Inflammatory macrophage treated with lipopolysaccharide for 1 hour (primary cell): Measurements from ENCODE around the gene OSBPL2.

Source experiments
- DNase-seq, 2 donors: peaks; one replicate each; pipeline ENCODE4 v3.0.0-alpha.2; 2020 to 2022

The OSBPL2 gene

DNA sequence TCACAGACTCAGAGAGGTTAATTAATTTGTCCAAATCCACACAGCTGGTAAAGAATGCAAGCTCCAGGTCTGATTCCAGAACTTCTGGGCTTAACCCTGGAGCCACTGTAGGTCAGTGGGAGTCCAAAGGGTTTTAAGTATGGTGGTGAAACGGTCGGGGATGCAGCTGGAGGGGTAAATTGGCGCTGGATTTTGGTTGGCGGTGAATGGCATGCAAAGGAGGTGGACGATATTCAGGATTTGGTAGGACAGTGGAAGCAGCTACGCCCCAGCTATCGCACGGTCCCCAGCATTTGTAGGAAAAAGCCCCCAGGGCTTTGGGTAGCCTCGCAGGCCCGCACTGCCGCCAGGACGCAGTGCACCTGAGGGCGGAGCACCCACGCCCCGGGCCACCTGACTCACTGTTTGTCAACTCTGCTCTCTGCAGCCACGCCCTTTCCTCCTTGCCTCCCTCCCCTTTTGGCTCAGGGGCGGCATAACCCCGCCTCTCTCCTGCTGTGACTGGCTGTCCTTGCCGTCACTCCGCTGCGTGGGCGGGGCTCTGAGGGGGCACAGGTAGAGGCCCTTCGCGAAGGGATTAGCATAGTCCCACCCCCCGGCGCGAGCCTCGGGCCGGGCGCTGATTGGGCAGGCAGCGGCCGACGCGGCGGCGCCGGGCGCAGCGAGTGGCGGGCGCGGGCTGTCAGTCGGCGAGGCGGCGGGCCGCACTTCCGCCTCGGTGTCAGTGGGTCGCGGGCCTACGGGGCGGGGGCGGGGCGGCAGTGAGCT, at the start of gene OSBPL2:
Gene OSBPL2 (plus strand): TSS at position 721 of the 768 bp plus-strand sequence. CDS start 17,664 bp downstream, outside the sequence.
- peak; percentile 98 to 100 for DNase-seq

DNA sequence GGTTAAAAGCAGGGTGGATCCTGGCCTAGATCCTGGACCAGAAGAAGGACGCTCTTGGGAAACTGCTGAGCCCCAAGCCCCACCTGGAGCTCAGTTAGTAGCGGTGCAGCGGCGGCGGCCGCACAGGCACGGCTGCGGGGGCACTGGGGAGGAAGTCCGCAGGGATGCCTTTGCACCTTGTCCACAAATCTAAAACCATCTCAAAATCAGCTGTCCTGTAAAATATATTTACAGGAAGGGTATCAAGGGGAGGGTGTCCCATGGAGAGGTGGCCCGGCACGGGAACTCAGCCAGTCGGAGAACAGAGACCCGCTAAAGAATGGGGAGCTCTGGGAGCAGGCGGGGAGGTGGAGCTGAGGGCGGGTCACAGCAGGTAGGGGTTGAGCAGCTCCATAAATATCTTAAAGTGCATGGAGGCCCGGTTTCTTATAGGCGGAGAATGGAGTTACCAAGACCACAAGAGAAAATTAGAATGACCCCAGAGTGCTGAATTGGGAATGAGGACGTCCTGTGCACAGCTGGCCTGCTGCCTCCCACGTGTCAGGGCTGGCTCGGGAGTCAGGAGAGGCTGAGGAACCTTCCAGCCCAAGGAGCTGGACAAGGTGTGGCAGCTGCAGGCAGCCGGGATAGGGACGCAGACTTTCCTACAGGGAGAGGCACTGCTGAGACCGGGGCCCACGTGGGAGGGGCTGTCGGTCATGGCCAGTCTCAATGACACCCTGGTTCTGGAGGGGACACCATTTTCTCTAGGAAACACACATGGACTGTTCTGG, 47.5 kb upstream of the OSBPL2 start:
- no peak for DNase-seq

DNA sequence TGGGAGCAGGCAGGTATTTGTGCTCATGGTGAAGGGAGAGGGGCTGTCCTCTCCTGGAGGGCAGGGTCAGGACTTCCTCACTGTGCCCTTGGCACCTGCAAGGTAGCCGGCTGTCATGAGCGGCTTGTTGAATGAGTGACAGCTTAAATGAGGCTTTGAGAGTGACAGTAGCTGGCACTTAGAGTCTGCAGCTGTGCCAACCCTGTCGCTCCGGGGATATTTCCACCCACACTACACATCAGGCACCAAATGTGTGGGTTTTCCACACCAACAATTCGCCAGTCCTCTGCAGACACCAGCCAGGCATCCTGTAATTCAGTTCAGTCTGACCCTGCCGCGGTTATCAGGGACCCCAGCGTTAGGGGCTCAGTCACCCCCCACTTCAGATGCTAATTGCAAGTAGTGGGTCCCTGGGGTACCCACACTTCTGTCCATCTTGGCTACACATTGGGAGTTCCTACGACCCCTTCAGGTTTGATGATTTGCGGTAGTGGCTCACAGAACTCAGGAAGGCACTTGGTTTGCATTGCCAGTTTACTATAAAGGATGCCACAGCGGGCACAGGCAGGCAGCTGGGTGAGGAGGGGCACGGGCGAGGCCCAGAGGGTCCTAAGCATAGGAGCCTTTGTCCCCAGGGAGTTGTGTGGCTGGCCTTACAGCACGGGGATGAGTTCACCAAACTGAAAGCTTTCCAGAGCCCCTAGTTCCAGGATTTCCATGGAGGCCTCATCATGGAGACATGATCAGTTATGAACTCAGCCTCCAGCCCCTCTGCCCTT, 46.4 kb upstream of the OSBPL2 start:
- no peak for DNase-seq

DNA sequence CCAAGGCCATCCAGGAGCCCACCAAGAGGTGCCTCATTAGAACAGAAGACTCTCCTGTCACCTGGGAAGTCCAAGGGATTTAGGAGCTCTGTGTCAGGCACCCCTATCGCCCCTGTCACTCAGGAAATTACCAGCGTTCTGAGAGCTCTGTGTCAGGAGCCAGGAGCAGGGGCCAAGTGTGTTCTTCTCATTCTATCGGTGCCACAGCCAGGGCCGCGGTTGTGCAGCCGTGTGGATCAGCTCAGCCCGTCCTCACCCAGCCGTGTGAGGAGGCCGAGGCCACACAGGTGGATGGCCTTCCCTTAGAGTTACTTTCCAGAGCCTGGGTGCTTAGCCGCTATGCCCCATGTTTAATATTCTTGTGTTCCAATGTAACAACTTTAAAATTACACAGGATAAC, 45.7 kb upstream of the OSBPL2 start:
- no peak for DNase-seq

DNA sequence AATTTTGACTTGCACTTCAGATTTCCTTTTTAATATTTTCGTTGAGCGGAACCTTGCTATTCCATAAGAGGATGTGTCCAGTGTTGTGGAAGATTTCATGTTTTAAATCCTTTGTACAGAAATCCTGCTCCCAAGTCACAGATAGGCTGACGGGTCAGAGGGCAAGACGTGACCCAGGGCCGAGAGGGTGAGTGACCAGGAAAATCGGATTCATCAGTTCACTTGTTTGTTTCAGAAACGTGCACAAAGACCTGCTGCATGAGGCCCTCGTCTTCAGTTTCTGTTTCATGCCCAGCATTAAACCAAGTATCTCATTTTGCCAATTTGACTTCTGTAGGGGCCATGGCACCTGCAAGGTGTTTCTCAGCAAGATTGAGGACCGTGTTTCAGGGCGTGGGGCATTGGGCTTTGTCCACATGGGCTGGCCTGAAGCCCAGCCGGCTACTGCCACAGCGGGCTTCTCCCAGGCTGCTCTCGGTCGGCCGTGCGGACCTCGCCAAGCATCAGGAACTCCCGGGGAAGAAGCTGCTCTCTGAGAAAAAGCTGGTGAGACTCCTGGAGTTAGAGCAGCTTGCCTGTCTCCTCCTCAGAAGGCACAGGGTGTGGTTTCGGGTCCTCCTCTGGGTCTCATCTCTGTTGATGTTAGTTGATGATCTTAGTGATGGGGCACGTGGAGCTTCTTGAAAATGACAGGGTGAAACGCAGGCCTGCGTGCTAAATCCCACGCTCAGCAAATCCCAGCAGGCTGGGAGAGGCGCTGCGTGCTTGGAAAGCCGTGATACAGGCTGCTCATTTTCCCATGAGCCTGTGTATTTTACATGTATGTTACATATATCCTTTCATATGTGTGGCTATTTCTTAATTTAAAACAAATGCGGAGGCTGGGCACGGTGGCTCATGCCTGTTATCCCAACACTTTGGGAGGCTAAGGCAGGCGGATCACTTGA, 45.0 kb upstream of the OSBPL2 start:
- no peak for DNase-seq

DNA sequence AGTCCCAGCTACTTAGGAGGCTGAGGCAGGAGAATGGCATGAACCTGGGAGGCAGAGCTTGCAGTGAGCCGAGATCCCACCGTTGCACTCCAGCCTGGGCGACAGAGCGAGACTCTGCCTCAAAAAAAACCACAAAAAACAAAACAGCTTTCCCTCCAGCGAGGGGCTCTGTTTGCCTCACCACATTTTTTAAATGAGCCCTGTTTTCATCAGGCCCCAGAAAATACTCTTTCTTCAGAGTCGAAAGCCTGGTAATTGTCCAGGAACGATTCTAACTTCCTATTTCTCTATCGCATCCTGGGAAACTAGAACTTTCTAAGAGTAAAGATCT, 43.3 kb upstream of the OSBPL2 start:
- DNase-seq: no peak

DNA sequence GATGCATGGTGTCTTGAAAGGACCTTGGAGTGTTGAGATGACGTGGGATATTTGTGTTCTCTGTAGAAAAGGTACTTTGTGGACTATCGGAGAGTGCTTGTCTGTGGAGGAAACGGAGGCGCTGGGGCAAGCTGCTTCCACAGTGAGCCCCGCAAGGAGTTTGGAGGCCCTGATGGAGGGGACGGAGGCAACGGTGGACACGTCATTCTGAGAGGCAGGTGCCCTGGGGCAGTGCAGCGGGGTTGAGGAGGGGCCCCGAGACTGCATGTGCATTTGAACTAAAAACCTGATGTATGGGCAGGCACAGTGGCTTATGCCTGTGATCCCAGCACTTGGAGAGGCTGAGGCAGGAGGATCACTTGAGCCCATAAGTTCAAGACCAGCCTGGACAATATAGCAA, 42.6 kb upstream of the OSBPL2 start:
- no peak for DNase-seq

DNA sequence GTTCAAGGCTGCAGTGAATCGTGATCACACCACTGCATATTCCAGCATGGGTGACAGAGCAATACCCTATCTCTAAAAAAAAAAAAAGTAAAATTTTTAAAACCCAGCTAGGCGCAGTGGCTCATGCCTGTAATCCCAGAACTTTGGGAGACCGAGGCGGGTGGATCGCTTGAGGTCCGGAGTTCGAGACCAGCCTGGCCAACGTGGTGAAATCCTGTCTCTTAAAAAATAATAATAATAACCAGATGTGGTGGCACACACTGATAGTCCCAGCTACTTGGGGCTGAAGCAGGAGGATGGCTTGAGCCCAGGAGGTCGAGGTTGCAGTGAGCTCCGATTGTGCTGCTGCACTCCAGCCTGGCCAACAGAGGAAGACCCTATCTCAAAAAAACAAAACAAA, 42.0 kb upstream of the OSBPL2 start:
- DNase-seq: no peak

DNA sequence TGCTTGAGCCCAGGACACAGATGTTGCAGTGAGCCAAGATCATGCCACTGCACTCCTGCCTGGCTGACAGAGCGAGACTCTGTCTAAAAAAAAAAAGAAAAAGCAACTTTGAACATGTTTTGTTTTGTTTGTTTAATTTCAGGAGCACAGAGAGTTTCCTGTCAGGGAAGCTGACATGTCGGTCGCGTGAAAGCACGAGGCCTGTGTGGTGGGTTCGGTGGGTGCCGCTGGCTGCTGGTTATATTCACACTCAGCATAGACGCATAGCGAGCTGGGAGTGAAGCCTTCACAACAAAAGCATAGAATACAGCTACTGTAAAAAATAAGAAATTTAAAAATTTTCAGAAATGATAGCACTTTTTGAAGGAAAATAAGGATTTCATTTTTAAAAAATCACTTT, 41.0 kb upstream of the OSBPL2 start:
- no peak for DNase-seq

DNA sequence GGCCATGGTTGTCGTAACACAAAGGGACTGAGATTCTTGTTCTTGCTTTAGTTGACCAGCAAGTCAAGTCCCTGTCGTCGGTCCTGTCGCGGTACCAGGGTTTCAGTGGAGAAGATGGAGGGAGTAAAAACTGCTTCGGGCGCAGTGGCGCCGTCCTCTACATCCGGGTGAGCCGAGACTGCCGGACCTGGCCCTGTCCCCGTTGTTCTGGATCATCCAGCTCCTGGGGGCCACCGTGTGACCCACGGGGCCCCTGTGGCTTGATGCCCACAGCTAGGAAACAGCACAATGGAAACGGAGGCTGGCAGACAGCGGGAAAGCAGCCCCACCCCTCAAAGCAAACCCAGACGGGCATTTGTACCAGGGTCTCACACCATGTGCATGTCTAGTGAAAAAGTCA, 40.5 kb upstream of the OSBPL2 start:
- DNase-seq: no peak

DNA sequence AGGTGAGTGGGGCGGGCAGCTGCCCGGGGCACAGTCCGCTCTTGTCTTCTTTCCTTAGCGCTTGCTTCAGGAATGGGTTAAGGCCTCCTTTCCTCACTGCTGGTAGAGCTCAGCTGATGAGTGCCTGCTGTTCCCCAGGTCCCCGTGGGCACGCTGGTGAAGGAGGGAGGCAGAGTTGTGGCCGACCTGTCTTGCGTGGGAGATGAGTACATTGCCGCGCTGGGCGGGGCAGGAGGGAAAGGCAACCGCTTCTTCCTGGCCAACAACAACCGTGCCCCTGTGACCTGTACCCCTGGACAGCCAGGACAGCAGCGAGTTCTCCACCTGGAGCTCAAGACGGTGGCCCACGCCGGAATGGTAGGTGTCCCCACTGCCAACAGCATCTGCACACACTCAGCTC, 39.8 kb upstream of the OSBPL2 start:
- DNase-seq: no peak

DNA sequence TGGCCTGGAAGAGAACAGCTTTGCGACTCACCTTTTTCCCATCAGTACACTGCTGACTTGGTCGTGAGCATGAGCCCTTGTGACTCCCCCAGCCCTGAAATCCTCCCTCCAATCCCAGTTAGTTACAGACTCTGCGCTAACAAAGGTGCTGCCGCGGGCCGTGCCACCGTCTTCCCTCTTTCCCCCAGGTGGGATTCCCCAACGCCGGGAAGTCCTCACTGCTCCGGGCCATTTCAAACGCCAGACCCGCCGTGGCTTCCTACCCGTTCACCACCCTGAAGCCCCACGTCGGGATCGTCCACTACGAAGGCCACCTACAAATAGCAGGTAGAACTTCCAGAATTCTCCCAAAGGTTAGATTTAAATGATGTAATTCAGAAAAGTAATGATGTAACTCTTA, 39.4 kb upstream of the OSBPL2 start:
- no peak for DNase-seq

DNA sequence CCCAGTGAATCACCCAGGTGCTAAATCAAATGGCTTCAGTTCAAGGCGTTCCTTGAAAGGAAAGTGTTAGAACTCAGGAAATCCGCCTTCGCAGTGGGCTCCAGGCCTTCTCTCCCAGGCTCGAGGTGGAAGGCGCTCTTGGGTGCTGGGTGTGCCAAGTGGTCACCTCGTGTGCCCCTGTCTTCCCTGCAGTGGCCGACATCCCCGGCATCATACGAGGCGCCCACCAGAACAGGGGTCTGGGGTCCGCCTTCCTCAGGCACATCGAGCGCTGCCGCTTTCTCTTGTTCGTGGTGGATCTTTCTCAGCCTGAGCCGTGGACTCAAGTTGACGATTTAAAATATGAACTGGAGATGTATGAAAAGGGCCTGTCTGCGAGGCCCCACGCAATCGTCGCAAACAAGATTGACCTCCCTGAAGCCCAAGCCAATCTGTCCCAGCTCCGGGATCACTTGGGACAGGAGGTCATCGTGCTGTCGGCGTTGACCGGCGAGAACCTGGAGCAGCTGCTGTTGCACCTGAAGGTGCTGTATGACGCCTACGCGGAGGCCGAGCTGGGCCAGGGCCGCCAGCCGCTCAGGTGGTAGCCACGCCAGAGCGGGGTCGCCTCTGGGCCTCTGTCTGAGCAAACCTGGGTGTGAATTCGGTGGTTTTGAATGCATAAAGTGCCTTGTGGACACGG, 37.7 kb upstream of the OSBPL2 start:
- DNase-seq: no peak

DNA sequence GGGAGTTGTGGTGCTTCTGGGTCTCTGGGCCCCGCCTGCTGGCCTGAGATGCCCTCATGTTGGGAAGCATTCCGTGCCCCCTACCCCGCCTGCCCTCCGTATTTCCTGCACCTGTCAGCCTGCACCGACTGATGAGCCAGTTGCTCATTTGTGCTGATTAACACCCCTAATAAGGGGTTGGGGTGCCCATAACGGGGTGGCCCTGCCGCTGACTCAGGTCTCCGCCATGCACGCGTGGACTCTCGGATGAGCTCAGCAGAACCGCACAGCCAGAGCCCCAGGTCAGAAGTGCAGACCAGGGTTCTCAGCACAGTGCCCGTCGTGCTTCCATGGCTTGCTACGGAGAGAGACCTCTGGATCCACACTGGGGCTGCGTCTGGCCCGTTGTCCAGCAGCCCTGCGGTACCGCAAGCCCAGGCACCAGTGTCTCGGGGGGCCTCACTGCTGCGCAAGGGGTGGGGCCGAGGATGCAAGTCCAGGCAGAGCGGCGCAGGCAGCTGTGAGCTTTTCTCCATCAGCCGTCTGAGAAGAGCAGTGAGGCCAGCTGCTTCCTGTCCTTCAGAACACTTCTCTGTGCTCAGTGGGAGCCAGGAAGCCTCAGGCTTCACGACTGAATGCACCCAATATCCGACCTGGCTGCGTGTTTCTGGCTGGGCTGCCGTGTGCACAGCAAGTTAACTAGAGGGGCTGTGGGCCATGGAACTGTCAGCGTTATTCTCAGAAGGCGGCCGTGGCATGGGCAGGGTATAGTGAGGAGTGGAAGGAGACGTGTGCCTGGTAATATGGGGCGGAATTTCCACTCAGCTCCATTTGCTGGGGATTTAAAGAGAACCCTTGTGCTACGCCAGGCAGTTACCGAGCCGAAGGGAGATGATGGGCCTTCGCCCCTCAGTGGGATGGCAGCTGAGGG, 36.9 kb upstream of the OSBPL2 start:
- no peak for DNase-seq

DNA sequence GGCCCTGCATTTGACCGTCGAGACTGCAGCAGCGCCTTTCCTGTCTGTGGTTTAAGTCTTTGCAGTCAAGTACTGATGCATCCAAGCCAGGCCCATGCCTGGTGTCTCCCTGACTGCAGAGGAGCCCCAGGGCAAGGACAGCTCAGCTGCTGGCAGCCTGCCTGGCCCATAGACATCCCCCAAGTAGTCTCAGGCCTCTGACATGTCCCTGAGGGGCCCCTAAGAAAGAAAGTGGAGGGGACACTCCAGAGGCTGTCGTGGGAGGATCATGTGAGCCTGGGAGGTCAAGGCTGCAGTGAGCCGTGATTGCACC, 36.3 kb upstream of the OSBPL2 start:
- no peak for DNase-seq

DNA sequence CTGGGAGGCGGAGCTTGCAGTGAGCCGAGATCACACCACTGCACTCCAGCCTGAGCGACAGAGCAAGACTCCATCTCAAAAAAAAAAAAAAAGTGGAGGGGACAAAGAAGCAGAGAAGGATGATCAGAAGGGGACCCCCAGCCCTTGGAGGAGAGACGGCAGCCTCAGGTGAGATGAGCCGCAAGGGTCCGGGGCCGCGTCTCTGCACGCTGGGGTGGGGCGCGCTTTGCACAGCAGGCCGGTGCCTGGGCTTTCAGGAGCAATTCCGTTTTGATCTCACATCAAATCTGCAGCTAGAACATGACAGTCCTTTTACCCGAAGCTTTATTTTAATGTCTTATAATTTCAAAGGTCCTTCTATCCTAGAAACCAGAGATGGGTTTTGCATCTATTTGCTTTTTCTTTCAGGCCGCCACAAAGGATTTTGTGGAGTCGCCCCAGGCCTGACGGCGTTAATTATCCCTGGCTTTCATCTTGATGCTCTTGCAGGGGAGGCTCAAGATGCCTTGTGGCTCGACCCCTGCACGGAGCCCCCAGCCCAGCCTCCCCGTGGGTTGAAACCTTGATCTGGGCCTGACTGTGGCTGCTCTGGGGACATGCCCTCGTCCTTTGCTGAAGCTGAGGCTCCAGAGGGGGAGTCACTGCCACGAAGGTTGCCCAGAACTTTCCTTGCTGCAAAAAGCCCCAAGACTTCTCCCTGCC, 35.5 kb upstream of the OSBPL2 start:
- no peak for DNase-seq

DNA sequence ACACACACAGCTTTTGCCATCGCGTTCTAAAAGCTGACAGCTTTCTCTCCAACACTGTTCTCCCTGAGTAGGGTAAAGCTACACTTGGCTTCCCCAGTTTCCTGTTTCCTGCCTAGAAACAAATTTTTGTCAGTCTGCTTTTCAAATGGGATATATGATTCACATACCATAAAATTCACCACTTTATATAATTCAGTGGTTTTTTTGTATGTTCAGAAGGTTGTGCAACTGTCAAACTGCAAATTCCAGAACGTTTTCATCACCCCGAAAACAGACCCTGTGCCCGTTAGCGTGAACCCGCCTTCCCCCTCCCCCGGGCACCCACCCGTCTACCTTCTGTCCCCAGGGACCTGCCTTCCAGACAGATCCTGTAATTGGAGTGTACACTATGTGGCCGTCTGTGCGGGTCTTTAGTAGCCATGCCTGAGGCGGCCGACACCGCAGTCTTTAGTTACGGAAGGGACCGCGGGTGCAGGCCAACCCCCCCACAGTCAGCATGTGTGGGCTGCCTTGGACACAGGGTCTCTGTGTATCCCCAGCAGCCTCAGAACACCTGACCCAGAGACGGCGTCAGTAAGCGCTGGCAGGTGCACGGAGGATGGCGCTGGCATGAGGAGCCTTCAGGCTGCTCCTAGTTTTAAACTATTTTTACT, 34.8 kb upstream of the OSBPL2 start:
- no peak for DNase-seq

DNA sequence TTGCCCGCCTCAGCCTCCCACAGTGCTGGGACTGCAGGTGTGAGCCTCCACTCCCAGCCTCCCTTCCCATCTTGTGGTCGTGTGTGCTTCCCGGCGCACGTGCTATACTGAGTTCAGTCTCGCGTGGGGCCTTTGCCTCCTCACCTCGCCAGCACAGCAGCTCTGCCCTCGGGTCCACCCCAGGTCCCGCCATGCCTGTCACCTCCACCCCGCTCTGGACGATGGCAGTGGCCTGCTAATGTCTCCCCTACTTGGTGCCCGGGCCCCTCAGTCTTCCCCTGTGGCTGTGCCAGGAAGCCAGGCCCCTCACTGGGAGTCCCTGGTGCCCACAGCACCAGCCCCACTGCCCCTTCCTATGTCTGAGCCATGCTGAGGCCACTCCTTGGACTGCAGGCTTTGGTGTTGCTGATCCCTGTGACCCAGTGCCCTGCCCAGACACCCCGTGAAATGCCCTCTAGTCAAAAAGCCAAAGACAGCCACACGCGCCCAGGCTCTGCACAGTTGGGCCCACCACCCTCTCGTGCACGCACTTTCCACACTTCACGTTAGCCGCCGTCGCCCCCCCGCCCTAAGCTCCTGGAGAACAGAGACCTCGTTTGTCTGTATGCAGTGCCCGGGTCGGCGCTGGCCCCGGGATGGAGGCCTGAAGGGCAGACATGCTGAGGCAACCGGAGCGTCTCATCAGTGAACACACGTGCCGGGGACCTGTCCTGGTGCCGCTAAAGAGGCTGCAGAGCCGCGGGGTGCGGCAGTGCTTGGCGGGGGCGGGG, 32.5 kb upstream of the OSBPL2 start:
- no peak for DNase-seq

DNA sequence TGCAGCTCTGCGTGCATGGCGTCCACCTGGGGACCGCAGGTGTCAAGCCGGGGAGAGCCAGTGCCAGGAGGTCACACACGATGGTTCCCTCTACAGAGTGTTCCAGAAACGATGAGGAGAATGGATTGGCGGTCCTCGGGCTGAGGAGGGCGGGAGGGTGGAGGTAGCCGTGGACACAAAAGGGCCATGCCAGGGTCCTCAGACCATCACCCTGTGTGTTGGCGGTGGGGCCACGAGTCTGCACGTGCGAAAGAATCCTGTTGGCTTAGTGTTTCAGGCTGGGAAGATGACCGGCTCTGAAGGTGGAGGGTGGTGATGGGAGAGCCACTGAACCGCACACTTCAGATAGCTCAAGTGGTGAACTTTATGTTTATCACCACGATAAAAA, 31.9 kb upstream of the OSBPL2 start:
- DNase-seq: no peak
